ENCODE results near the gene SDK2.

DNA sequence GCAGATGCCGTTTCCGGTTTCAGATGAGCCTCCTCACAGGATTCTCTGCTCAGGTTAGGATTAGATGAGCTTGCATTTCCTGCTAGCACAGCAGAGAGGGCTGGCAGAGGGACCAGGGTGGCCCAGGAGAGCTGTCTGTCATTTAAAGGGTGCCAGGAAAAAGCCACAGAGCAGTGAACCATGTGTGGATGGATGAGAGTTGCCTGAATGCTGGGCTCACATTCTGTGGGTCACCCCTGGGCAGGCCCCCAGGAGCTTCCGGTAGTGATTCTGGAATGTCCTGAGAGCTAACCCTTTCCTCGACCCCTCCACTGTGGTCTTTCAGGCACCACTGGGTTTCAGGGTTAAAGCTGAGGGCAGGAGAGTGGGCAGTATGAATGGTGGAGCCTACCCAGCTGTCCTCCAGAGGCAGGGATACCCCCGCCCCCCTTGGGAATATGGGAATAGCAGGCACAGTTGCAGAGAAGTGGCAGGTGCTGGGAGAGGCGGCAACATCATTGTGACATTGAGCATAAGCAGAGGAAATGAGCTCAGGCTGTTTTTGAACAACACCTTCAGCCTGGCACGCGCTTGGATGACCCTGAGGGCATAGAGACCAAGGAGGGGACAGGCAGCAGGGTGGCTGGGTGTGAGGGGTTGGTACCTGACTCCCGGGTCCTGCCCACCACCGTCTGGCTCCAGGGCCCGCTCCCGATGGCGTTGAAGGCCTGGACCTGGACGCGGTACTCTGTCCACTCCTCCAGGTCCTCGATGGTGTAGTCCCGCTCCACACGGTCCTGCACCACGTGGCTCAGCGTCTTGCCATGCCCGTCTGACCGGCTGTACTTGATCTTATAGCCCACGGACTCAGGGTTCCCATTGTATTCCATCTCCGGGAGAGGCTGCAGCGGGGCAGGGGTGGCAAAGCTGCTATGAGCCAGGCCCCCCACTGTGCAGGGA is 249.5 kb downstream of the SDK2 start:
- no peak for TF ChIP-seq POLR2A (IDR thresholded peaks at IDR 0.05; ENCODE audit: low read depth, low read length)
- TF ChIP-seq TAF1 (IDR thresholded peaks at IDR 0.05; ENCODE audit: low read depth, low read length) = no peak
- no peak for TF ChIP-seq POLR2AphosphoS5 (IDR thresholded peaks at IDR 0.05; ENCODE audit: low read depth, low read length)
- no peak for TF ChIP-seq PAX5 (IDR thresholded peaks at IDR 0.05; ENCODE audit: insufficient read depth, low read length, severe bottlenecking)
- TF ChIP-seq SPI1 (IDR thresholded peaks at IDR 0.05; ENCODE audit: low read depth, low read length) = no peak
- TF ChIP-seq POU2F2 (IDR thresholded peaks at IDR 0.05; ENCODE audit: low read depth, low read length) = no peak
